ENCODE data around the gene ROPN1L.

GRCh38 chr5:10406651-10407050, 35.0 kb upstream of the ROPN1L start:
- no peak for TF ChIP-seq POLR2AphosphoS5 (IDR thresholded peaks at IDR 0.05; ENCODE audit: low read depth, low read length)
- no peak for TF ChIP-seq POLR2A (IDR thresholded peaks at IDR 0.05; ENCODE audit: low read depth, low read length)
- no peak for TF ChIP-seq TAF1 (IDR thresholded peaks at IDR 0.05; ENCODE audit: low read depth, low read length)
- TF ChIP-seq SPI1 (IDR thresholded peaks at IDR 0.05; ENCODE audit: low read depth, low read length) = no peak
- TF ChIP-seq POU2F2 (IDR thresholded peaks at IDR 0.05; ENCODE audit: low read depth, low read length) = no peak
